ENCODE measurements around the gene NPSR1.

GRCh38 chr7:34747176-34747781 is 89.3 kb downstream of the NPSR1 start:
- TF ChIP-seq, protein P1, sequence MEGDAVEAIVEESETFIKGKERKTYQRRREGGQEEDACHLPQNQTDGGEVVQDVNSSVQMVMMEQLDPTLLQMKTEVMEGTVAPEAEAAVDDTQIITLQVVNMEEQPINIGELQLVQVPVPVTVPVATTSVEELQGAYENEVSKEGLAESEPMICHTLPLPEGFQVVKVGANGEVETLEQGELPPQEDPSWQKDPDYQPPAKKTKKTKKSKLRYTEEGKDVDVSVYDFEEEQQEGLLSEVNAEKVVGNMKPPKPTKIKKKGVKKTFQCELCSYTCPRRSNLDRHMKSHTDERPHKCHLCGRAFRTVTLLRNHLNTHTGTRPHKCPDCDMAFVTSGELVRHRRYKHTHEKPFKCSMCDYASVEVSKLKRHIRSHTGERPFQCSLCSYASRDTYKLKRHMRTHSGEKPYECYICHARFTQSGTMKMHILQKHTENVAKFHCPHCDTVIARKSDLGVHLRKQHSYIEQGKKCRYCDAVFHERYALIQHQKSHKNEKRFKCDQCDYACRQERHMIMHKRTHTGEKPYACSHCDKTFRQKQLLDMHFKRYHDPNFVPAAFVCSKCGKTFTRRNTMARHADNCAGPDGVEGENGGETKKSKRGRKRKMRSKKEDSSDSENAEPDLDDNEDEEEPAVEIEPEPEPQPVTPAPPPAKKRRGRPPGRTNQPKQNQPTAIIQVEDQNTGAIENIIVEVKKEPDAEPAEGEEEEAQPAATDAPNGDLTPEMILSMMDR (IDR thresholded peaks at IDR 0.05 in 4 of 5, conservative IDR thresholded peaks at IDR 0.05 in 1 of 5), result no peak
- TF ChIP-seq POLR2A (IDR thresholded peaks at IDR 0.05), result no peak
